Keratinocyte (primary cell): ENCODE results near the gene TUT7. TPM values are rescaled to one million over a fixed set of nuclear protein-coding genes. Genes with fewer than 3 reads are reported as not detected.

ENCODE experiments used
- DNase-seq: peaks from one replicate; pipeline ENCODE4 v3.0.0-alpha.2; 2011; ENCODE audit warnings: low read depth, missing footprints, low spot score
- FAIRE-seq: peaks from 2 replicates; lab custom pipeline; 2011; peaks lifted over from hg19 to GRCh38; lab: Jason Lieb, UNC
- H2AFZ ChIP-seq: 2 replicates; pipeline ENCODE4 v1.6.0; 2012; ENCODE audit warnings: low read length, control low read depth, inconsistent platforms; ENCODE audit not compliant: control insufficient read depth
- H3K27ac ChIP-seq: 2 replicates; pipeline ENCODE4 v1.5.1; 2011; ENCODE audit warnings: low read length; ENCODE audit not compliant: control insufficient read depth, insufficient read depth
- H3K27me3 ChIP-seq: 3 replicates; pipeline ENCODE4 v1.6.0; 2011; ENCODE audit warnings: low read length; ENCODE audit not compliant: control insufficient read depth, insufficient read depth; ENCODE audit errors: extremely low read depth
- H3K36me3 ChIP-seq, 2 experiments: 2 replicates in 1 of 2; 3 replicates in 1 of 2; pipeline ENCODE4 v1.5.1; 2011; ENCODE audit warnings: low read length in 2 of 2, mild to moderate bottlenecking in 1 of 2; ENCODE audit not compliant: control insufficient read depth in 2 of 2, insufficient read depth in 2 of 2; ENCODE audit errors: extremely low read depth in 1 of 2
- H3K4me1 ChIP-seq: 3 replicates; pipeline ENCODE4 v1.5.1; 2011; ENCODE audit warnings: low read length; ENCODE audit not compliant: control insufficient read depth, insufficient read depth; ENCODE audit errors: extremely low read depth
- H3K4me2 ChIP-seq: 3 replicates; pipeline ENCODE4 v1.6.0; 2011; ENCODE audit warnings: low read depth, low read length; ENCODE audit not compliant: control insufficient read depth, insufficient read depth; ENCODE audit errors: extremely low read depth
- H3K4me3 ChIP-seq, 3 experiments: fragments of 200-600 bp in 1 of 3; sonication (generic) in 1 of 3; 2 replicates in 2 of 3; 3 replicates in 1 of 3; pipeline ENCODE4 v1.5.1; 2011 to 2016; ENCODE audit warnings: low read length in 3 of 3, mild to moderate bottlenecking in 3 of 3, control low read depth in 2 of 3, inconsistent platforms in 1 of 3, low read depth in 1 of 3, mixed read lengths in 1 of 3, mixed run types in 1 of 3, moderate library complexity in 1 of 3; ENCODE audit not compliant: control insufficient read depth in 2 of 3, insufficient read depth in 2 of 3; ENCODE audit errors: extremely low read depth in 1 of 3
- H3K79me2 ChIP-seq: 2 replicates; pipeline ENCODE4 v1.6.0; 2012; ENCODE audit warnings: low read length; ENCODE audit not compliant: control insufficient read depth, insufficient read depth
- H3K9ac ChIP-seq: 3 replicates; pipeline ENCODE4 v1.6.0; 2011; ENCODE audit warnings: low read length; ENCODE audit not compliant: control insufficient read depth, insufficient read depth; ENCODE audit errors: extremely low read depth
- H3K9me1 ChIP-seq: 3 replicates; pipeline ENCODE4 v1.6.0; 2011; ENCODE audit warnings: low read length; ENCODE audit not compliant: control insufficient read depth, insufficient read depth; ENCODE audit errors: extremely low read depth
- H3K9me3 ChIP-seq: 2 replicates; pipeline ENCODE4 v1.5.1; 2012; ENCODE audit warnings: low read depth, low read length; ENCODE audit not compliant: control insufficient read depth
- H4K20me1 ChIP-seq: 3 replicates; pipeline ENCODE4 v1.6.0; 2011; ENCODE audit warnings: low read length; ENCODE audit not compliant: control insufficient read depth, insufficient read depth; ENCODE audit errors: extremely low read depth
- CTCF ChIP-seq, 3 experiments: IDR thresholded peaks in 1 of 3; conservative IDR thresholded peaks in 1 of 3; optimal IDR thresholded peaks in 1 of 3; 2 replicates in 2 of 3; 3 replicates in 1 of 3; pipeline versions ENCODE3 to v1.5.1; 2011; ENCODE audit warnings: low read length in 3 of 3, mild to moderate bottlenecking in 3 of 3, moderate library complexity in 2 of 3, control low read depth in 1 of 3, inconsistent platforms in 1 of 3; ENCODE audit not compliant: insufficient read depth in 2 of 3; ENCODE audit errors: extremely low read depth in 1 of 3
- EZH2 ChIP-seq: IDR thresholded peaks from one replicate; pipeline ENCODE4 v1.6.1; 2012; ENCODE audit warnings: inconsistent platforms, mild to moderate bottlenecking, low read length, moderate library complexity
- dilution Hi-C: fragments of 300-500 bp; cut with MboI; formaldehyde crosslinking; loops from one replicate; pipeline ENCODE4 v1.7.0; 2020; ENCODE audit warnings: low sequenced_read_pairs; ENCODE audit not compliant: extremely low pct_ligation_motif_present
- polyA plus RNA-seq, 5 experiments: library from polyadenylated mRNA; depleted of rRNA in 3 of 5; stranded (reverse) in 3 of 5; stranded (forward) in 1 of 5; unstranded in 1 of 5; fragments of >200 nt; gene quantifications; 1 replicate in 1 of 5; 2 replicates in 3 of 5; 3 replicates in 1 of 5; pipeline versions ENCODE4 v1.2.1 to v1.2.3, GENCODE V29; 2011 to 2012; ENCODE audit warnings: missing spikeins in 2 of 5, low read depth in 1 of 5, low replicate concordance in 1 of 5

The TUT7 gene
- polyA plus RNA-seq, 1 donor (not counting 4 experiments of a cell fraction or from before 2014, with no cell fraction given) = 34.0 TPM

GRCh38 chr9:86353655-86354010 lies 577 bp downstream of the TUT7 start:
- peak overlapping the region; percentile 96 to 100 (median 99) for H3K4me3 ChIP-seq
- H3K79me2 ChIP-seq = peaks cover 48% of the 10 kb centered on the region
- FAIRE-seq (no peak), DNase-seq (no peak)
- H2AFZ ChIP-seq = peak overlapping the region; percentile 95
- no peaks in the 10 kb centered on the region for H4K20me1 ChIP-seq
- H3K9me1 ChIP-seq = no peaks in the 10 kb centered on the region
- H3K4me2 ChIP-seq = peak overlapping the region; percentile 70
- H3K36me3 ChIP-seq = no peaks in the 10 kb centered on the region
- no peaks in the 10 kb centered on the region for H3K27me3 ChIP-seq
- dilution Hi-C loops = no loop called here
- no peak for TF ChIP-seq CTCF (optimal IDR thresholded peaks at IDR 0.05 in 1 of 3, IDR thresholded peaks at IDR 0.05 in 1 of 3, conservative IDR thresholded peaks at IDR 0.05 in 1 of 3; ENCODE audit: extremely low read depth in 1 of 3, insufficient read depth in 2 of 3, low read length in 3 of 3)
- no peak for TF ChIP-seq EZH2
- peaks cover 21% of the 10 kb centered on the region for H3K4me1 ChIP-seq
- peak overlapping the region; percentile 97 for H3K27ac ChIP-seq
- no peaks in the 10 kb centered on the region for H3K9me3 ChIP-seq
- peak overlapping the region; percentile 98 for H3K9ac ChIP-seq

GRCh38 chr9:86352440-86353077 lies 1.7 kb downstream of the TUT7 start:
- FAIRE-seq = no peak
- H4K20me1 ChIP-seq = no peaks in the 10 kb centered on the region
- TF ChIP-seq CTCF (optimal IDR thresholded peaks at IDR 0.05 in 1 of 3, IDR thresholded peaks at IDR 0.05 in 1 of 3, conservative IDR thresholded peaks at IDR 0.05 in 1 of 3; ENCODE audit: extremely low read depth in 1 of 3, insufficient read depth in 2 of 3, low read length in 3 of 3) = no peak
- TF ChIP-seq EZH2 = no peak
- peak overlapping the region; percentile 70 for H3K4me2 ChIP-seq
- H3K4me1 ChIP-seq = peaks cover 21% of the 10 kb centered on the region
- H3K4me3 ChIP-seq = peak overlapping the region; percentile 96 to 100 (median 99)
- H3K79me2 ChIP-seq = peaks cover 58% of the 10 kb centered on the region
- no peaks in the 10 kb centered on the region for H3K9me3 ChIP-seq
- H3K27me3 ChIP-seq = no peaks in the 10 kb centered on the region
- H3K27ac ChIP-seq = peak overlapping the region; percentile 97
- no peak for DNase-seq
- peak overlapping the region; percentile 10 for H3K9ac ChIP-seq
- H3K36me3 ChIP-seq = peaks cover 0 to 4% of the 10 kb centered on the region in 2 experiments
- H2AFZ ChIP-seq = no peak overlapping the region
- H3K9me1 ChIP-seq = no peaks in the 10 kb centered on the region
- dilution Hi-C loops = no loop called here
